Measurements from ENCODE around the gene MECR.
"Not testable (repeated sequence)": the region's sequence is repeated elsewhere in the genome, so short reads cannot be mapped to it uniquely, and the experiment has no call there.

The MECR gene

GRCh38 chr1:29235955-29236711, 5.4 kb upstream of the MECR start, which contains the start of gene PTPRU:
PTPRU (plus strand) TSS chr1:29236522; CDS start chr1:29236645, 123 bp downstream.
- peak; percentile 77 to 86 for DNase-seq (ENCODE audit: low read depth in 2 of 2)

GRCh38 chr1:29234881-29235280, 4.1 kb upstream of the MECR start:
- DNase-seq (ENCODE audit: low read depth in 2 of 2): not testable (repeated sequence)

- no peak for DNase-seq (ENCODE audit: low read depth in 2 of 2)
Measured at GRCh38 chr1:29234471-29234870, 3.7 kb upstream of the MECR start.

- DNase-seq (ENCODE audit: low read depth in 2 of 2): no peak
Measured at GRCh38 chr1:29233693-29234092, 3.0 kb upstream of the MECR start.

- DNase-seq (ENCODE audit: low read depth in 2 of 2): no peak
Measured at GRCh38 chr1:29232387-29232786, 1.7 kb upstream of the MECR start.

GRCh38 chr1:29230204-29230552, 556 bp downstream of the MECR start:
- no peak for DNase-seq (ENCODE audit: low read depth in 2 of 2)

GRCh38 chr1:29227511-29227910, 3.2 kb downstream of the MECR start:
- no peak for DNase-seq (ENCODE audit: low read depth in 2 of 2)

- DNase-seq (ENCODE audit: low read depth in 2 of 2): no peak
Measured at GRCh38 chr1:29225361-29225760, 5.4 kb downstream of the MECR start.

GRCh38 chr1:29224356-29224837, 6.3 kb downstream of the MECR start:
- DNase-seq (ENCODE audit: low read depth in 2 of 2): no peak

- no peak for DNase-seq (ENCODE audit: low read depth in 2 of 2)
Measured at GRCh38 chr1:29223521-29223920, 7.2 kb downstream of the MECR start.

- DNase-seq (ENCODE audit: low read depth in 2 of 2): no peak
Measured at GRCh38 chr1:29222686-29223085, 8.0 kb downstream of the MECR start.

- not testable (repeated sequence) for DNase-seq (ENCODE audit: low read depth in 2 of 2)
Measured at GRCh38 chr1:29222260-29222659, 8.5 kb downstream of the MECR start.

- DNase-seq (ENCODE audit: low read depth in 2 of 2): no peak
Measured at GRCh38 chr1:29221296-29221695, 9.4 kb downstream of the MECR start.

GRCh38 chr1:29218223-29218622, 12.5 kb downstream of the MECR start:
- DNase-seq (ENCODE audit: low read depth in 2 of 2): no peak

- DNase-seq (ENCODE audit: low read depth in 2 of 2): no peak
Measured at GRCh38 chr1:29217633-29218032, 13.1 kb downstream of the MECR start.

GRCh38 chr1:29213055-29213454, 17.7 kb downstream of the MECR start:
- no peak for DNase-seq (ENCODE audit: low read depth in 2 of 2)

- no peak for DNase-seq (ENCODE audit: low read depth in 2 of 2)
Measured at GRCh38 chr1:29211086-29212030, 19.4 kb downstream of the MECR start.

- DNase-seq (ENCODE audit: low read depth in 2 of 2): no peak
Measured at GRCh38 chr1:29210278-29211085, 20.3 kb downstream of the MECR start.

- DNase-seq (ENCODE audit: low read depth in 2 of 2): no peak
Measured at GRCh38 chr1:29209173-29209572, 21.6 kb downstream of the MECR start.

GRCh38 chr1:29208442-29208841, 22.3 kb downstream of the MECR start:
- DNase-seq (ENCODE audit: low read depth in 2 of 2): no peak

- peak; percentile 90 to 92 for DNase-seq (ENCODE audit: low read depth in 2 of 2)
Measured at GRCh38 chr1:29202584-29203340, 28.0 kb downstream of the MECR start.

All from stimulated activated CD4-positive, alpha-beta T cell treated with anti-CD3 and anti-CD28 coated beads, Interleukin-1b, Interleukin-23, amount 100 ng/mL, for 4 hours (primary cell).